Articular chondrocyte of knee joint (primary cell): ENCODE results near the gene LRP1B. TPM values are rescaled to one million over a fixed set of nuclear protein-coding genes. Genes with fewer than 3 reads are reported as not detected.

Experiments used
- small RNA-seq: library from RNA; depleted of rRNA; stranded (forward); fragments of <200 nt; gene quantifications from one replicate; pipeline ENCODE3, GENCODE V24; 2012
- total RNA-seq: library from RNA; depleted of rRNA; stranded (reverse); fragments of >200 nt; gene quantifications from 2 replicates; pipeline ENCODE4 v1.2.3, GENCODE V29; 2012

The LRP1B gene
- total RNA-seq, result 0.11 and 0.13 TPM in 2 replicates

GRCh38 chr2:142131010-142131669 is at the start of gene LRP1B:
TSS of gene LRP1B (minus strand) at chr2:142131016. CDS start at chr2:142130729, 287 bp downstream.

Small RNA genes lying within 50 kb of the gene (small RNA-seq; reads per million reads assigned to genes)
- not detected for gene AC068287.1
- gene MTCO1P44, result not detected
- gene RF00019, result not detected
- gene RF02271, result not detected
- not detected for gene RNU6-904P
